GM12878 (cell line): ENCODE data around the gene CFAP91. TPM values are rescaled to one million over a fixed set of nuclear protein-coding genes. Genes with fewer than 3 reads are reported as not detected.

Source experiments
- ATAC-seq: fragments of 200-7000 bp; cut with Tn5 transposase; 3 replicates; pipeline ENCODE4 v1.9.1; 2020; ENCODE audit warnings: mild to moderate bottlenecking, moderate library complexity
- BruUV-seq: library from RNA; stranded (reverse); fragments of 400-500 nt; replicated peaks from 2 replicates; lab custom pipeline; 2021; lab: Mats Ljungman, UMichigan
- CTCF ChIA-PET: fragments of 300-600 bp; sonication (Branson Sonifier 250); formaldehyde crosslinking; extraction: SDS; loops from one replicate; lab custom pipeline; 2021; ENCODE audit warnings: inconsistent platforms; lab: Yijun Ruan, JAX
- POLR2A ChIA-PET: fragments of 350-600 bp; formaldehyde crosslinking; extraction: SDS; loops from one replicate; lab custom pipeline; 2021; ENCODE audit warnings: inconsistent platforms; lab: Charles Lee
- RAD21 ChIA-PET: fragments of 300-600 bp; sonication (Branson Sonifier 250); formaldehyde crosslinking; loops from one replicate; lab custom pipeline; 2023; ENCODE audit warnings: antibody characterized with exemption; ENCODE audit not compliant: unreplicated experiment; lab: Charles Lee
- SMC1A ChIA-PET: fragments of 300-600 bp; sonication (Branson Sonifier 250); formaldehyde crosslinking; loops from one replicate; lab custom pipeline; 2023; ENCODE audit not compliant: unreplicated experiment, uncharacterized antibody; lab: Charles Lee
- DNase-seq: peaks from one replicate; pipeline ENCODE4 v3.0.0-alpha.2; 2011; ENCODE audit warnings: low read depth, low spot score
- FAIRE-seq: peaks from 3 replicates; lab custom pipeline; 2011; peaks lifted over from hg19 to GRCh38; lab: Jason Lieb, UNC
- H2AFZ ChIP-seq: 2 replicates; pipeline ENCODE4 v1.6.0; 2011; ENCODE audit warnings: low read depth, low read length, control low read depth; ENCODE audit not compliant: control insufficient read depth
- H3K27ac ChIP-seq: 2 replicates; pipeline ENCODE4 v1.5.1; 2011; ENCODE audit warnings: control low read depth; ENCODE audit not compliant: control insufficient read depth, insufficient read depth
- H3K27me3 ChIP-seq, 2 experiments: replicated peaks in 1 of 2; 2 replicates each; pipeline versions ENCODE4 v1.6.0 to v1.6.1; 2011; ENCODE audit warnings: low read length in 1 of 2; ENCODE audit not compliant: control insufficient read depth in 2 of 2, insufficient read depth in 2 of 2
- H3K36me3 ChIP-seq, 2 experiments: 2 replicates each; pipeline ENCODE4 v1.5.1; 2011; ENCODE audit warnings: low read length in 1 of 2; ENCODE audit not compliant: control insufficient read depth in 2 of 2, insufficient read depth in 2 of 2
- H3K4me1 ChIP-seq: 2 replicates; pipeline ENCODE4 v1.6.1; 2011; ENCODE audit warnings: mild to moderate bottlenecking, low read length, moderate library complexity, mixed read lengths; ENCODE audit not compliant: control insufficient read depth, insufficient read depth
- H3K4me2 ChIP-seq: 2 replicates; pipeline ENCODE4 v1.6.0; 2011; ENCODE audit warnings: control low read depth; ENCODE audit not compliant: control insufficient read depth, insufficient read depth
- H3K4me3 ChIP-seq: fragments of 200-600 bp; sonication (generic); 2 replicates; pipeline ENCODE4 v1.5.1; 2016
- H3K79me2 ChIP-seq: 2 replicates; pipeline ENCODE4 v1.6.0; 2011; ENCODE audit warnings: low read length; ENCODE audit not compliant: control insufficient read depth, insufficient read depth
- H3K9ac ChIP-seq: 2 replicates; pipeline ENCODE4 v1.8.0; 2011; ENCODE audit warnings: low read length, control low read depth, mixed read lengths; ENCODE audit not compliant: control insufficient read depth, insufficient read depth
- H3K9me3 ChIP-seq: replicated peaks from 3 replicates; pipeline ENCODE4 v1.5.1; 2011; ENCODE audit warnings: mild to moderate bottlenecking, low read length; ENCODE audit not compliant: control insufficient read depth, insufficient read depth
- H4K20me1 ChIP-seq: 2 replicates; pipeline ENCODE4 v1.6.0; 2011; ENCODE audit not compliant: control insufficient read depth, insufficient read depth
- EED ChIP-seq: sonication (generic); IDR thresholded peaks from 2 replicates; pipeline ENCODE4 v1.6.1; 2016; ENCODE audit warnings: antibody characterized with exemption, low read depth
- ESRRA ChIP-seq: IDR thresholded peaks from 2 replicates; pipeline ENCODE4 v1.6.1; 2012; ENCODE audit warnings: mild to moderate bottlenecking, low read length, improper control_type of control experiment
- HDGF ChIP-seq: fragments of 450-650 bp; IDR thresholded peaks from 2 replicates; pipeline ENCODE4 v1.6.1; 2016; ENCODE audit warnings: antibody characterized with exemption
- PAX5 ChIP-seq: IDR thresholded peaks from 2 replicates; pipeline ENCODE4 v1.6.1; 2011; ENCODE audit warnings: low read depth, low read length, borderline replicate concordance
- SIX5 ChIP-seq: IDR thresholded peaks from 2 replicates; pipeline ENCODE4 v1.6.1; 2011; ENCODE audit warnings: mild to moderate bottlenecking, low read depth, low read length, moderate library complexity; ENCODE audit not compliant: severe bottlenecking
- SREBF2 ChIP-seq: IDR thresholded peaks from 2 replicates; pipeline ENCODE4 v1.6.1; 2012; ENCODE audit warnings: mild to moderate bottlenecking, low read length
- TCF3 ChIP-seq: IDR thresholded peaks from 2 replicates; pipeline ENCODE4 v1.6.1; 2012; ENCODE audit warnings: low read depth, mild to moderate bottlenecking, low read length, borderline replicate concordance; ENCODE audit not compliant: insufficient read depth
- YY1 ChIP-seq: IDR thresholded peaks from 2 replicates; pipeline ENCODE4 v1.6.1; 2011; ENCODE audit warnings: low read depth, mild to moderate bottlenecking, low read length
- ZZZ3 ChIP-seq: IDR thresholded peaks from 2 replicates; pipeline ENCODE4 v1.6.1; 2011; ENCODE audit warnings: low read depth; ENCODE audit not compliant: control insufficient read depth, insufficient read length
- WGBS: methylation state at CpG from one replicate; pipeline ENCODE4 v1.1.6; 2016; ENCODE audit warnings: low lambda C conversion rate; ENCODE audit not compliant: insufficient replicate concordance, insufficient coverage; ENCODE audit errors: missing lambda C conversion rate; 5-methylcytosine and 5-hydroxymethylcytosine counted together
- in situ Hi-C: fragments of 300-500 bp; cut with MboI; formaldehyde crosslinking; loops from 9 replicates; pipeline ENCODE4 v1.14.3; 2018; ENCODE audit warnings: mixed read lengths
- intact Hi-C: fragments of 100-400 bp; cut with micrococcal nuclease; formaldehyde crosslinking; loops from one replicate; pipeline ENCODE4 v1.14.2; 2022; ENCODE audit not compliant: unreplicated experiment
- polyA plus RNA-seq, 11 experiments: library from polyadenylated mRNA; depleted of rRNA in 4 of 11; unstranded in 6 of 11; stranded (reverse) in 5 of 11; fragments of >200 nt; fragmentation: Nextera tagmentation in 4 of 11; fragmentation: Illumina TruSeq in 1 of 11; extraction: Ambion mirVana in 4 of 11; extraction: Trizol in 1 of 11; gene quantifications; 1 replicate in 1 of 11; 2 replicates in 10 of 11; pipeline versions ENCODE4 v1.2.1 to v1.2.3, GENCODE V29; 2011 to 2016; ENCODE audit warnings: inconsistent platforms in 2 of 11, missing spikeins in 2 of 11, low read depth in 1 of 11
- total RNA-seq, 4 experiments: library from RNA; depleted of rRNA in 3 of 4; stranded (reverse); fragments of >200 nt in 3 of 4; fragmentation: Illumina TruSeq in 1 of 4; extraction: Trizol in 1 of 4; gene quantifications; 2 replicates each; pipeline versions ENCODE4 v1.2.1 to v1.2.3, GENCODE V29; 2013 to 2021
- TF ChIP-seq, protein P1 (sequence below): IDR thresholded peaks from 2 replicates; pipeline ENCODE4 v1.6.1; 2011; ENCODE audit warnings: mild to moderate bottlenecking, low read depth, low read length, moderate library complexity; ENCODE audit not compliant: insufficient replicate concordance
- TF ChIP-seq, protein P2 (sequence below): IDR thresholded peaks from 2 replicates; pipeline ENCODE4 v1.6.1; 2011; ENCODE audit warnings: borderline replicate concordance, low read depth, mild to moderate bottlenecking, moderate library complexity, low read length; ENCODE audit not compliant: insufficient read depth, poor library complexity, severe bottlenecking
- TF ChIP-seq, protein P3 (sequence below), 3 experiments: IDR thresholded peaks in 2 of 3; conservative IDR thresholded peaks in 1 of 3; 2 replicates each; pipeline ENCODE4 v1.5.1; 2011; ENCODE audit warnings: low read depth in 3 of 3, low read length in 3 of 3, mild to moderate bottlenecking in 3 of 3, control low read depth in 2 of 3, moderate library complexity in 2 of 3, inconsistent platforms in 1 of 3, mixed read lengths in 1 of 3; ENCODE audit not compliant: control insufficient read depth in 2 of 3, insufficient read depth in 1 of 3; ENCODE audit errors: extremely low read depth in 1 of 3
- TF ChIP-seq, protein P4 (sequence below): IDR thresholded peaks from 2 replicates; pipeline ENCODE4 v1.6.1; 2012; ENCODE audit warnings: mild to moderate bottlenecking, low read depth, low read length

CFAP91 gene
- total and polyA plus RNA-seq, 10 of the 15 experiments (the other 5 are each of a cell fraction or from before 2014, with no cell fraction given) = 0.03 to 2.2 (median 0.92) TPM

DNA sequence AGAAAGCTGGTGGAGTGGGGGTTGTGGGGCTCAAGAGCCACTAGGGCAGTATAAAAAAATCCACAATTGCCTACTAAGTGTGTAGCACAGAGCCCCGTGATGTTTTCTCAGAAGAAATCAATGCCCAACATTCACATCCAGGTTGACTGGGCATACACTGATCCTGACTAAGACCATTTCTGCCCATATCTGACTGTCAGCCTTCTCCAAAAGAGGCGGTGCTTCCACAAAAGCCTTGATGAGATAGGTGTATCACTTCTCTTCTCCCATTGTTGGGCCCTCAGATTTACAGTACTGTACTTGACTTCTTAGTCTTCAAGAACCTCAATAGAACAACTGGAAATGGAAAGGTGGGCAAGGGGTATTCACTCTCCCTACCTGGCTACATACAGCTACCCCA, 43.8 kb upstream of the CFAP91 start:
- DNase-seq = no peak
- ChIA-PET SMC1A (interaction anchor here (1.0 to 2.7 kb wide), 6 partner anchors 10 to 59 kb away, joined by 3 to 10 read pairs (median 3); no protein-coding TSS in a partner anchor), CTCF (interaction anchor here (0.7 to 2.2 kb wide), 6 partner anchors 9 to 57 kb away, joined by 3 to 8 read pairs (median 3); no protein-coding TSS in a partner anchor), POLR2A (interaction anchor here (0.8 kb wide), 1 partner anchor 16 kb away, joined by 3 read pairs; no protein-coding TSS in a partner anchor), RAD21 (interaction anchor here (0.6 to 2.5 kb wide), 2 partner anchors 33 to 58 kb away, joined by 3 to 8 read pairs; no protein-coding TSS in a partner anchor)
- no peak for ATAC-seq
- no peak overlapping the region for H2AFZ ChIP-seq
- no peak overlapping the region for H3K9ac ChIP-seq
- no peak overlapping the region for H3K4me2 ChIP-seq
- in situ Hi-C loops = no loop called here
- no peaks in the 10 kb centered on the region for H3K27me3 ChIP-seq
- H3K4me3 ChIP-seq = no peak overlapping the region
- H4K20me1 ChIP-seq = no peaks in the 10 kb centered on the region
- H3K36me3 ChIP-seq = no peaks in the 10 kb centered on the region; a peak in 2 of 4 replicates
- no peak overlapping the region for H3K27ac ChIP-seq
- intact Hi-C loops = loop anchor here (1.0 kb wide), 1 partner anchor 20 kb away; no protein-coding TSS in a partner anchor
- peaks cover 18% of the 10 kb centered on the region; the same call in 1 of the 2 replicates for H3K4me1 ChIP-seq
- no peak for FAIRE-seq
- no peaks in the 10 kb centered on the region for H3K79me2 ChIP-seq
- WGBS = 70% methylated on average over 2 of the region's 2 CpGs
- BruUV-seq = no TSS peak
- H3K9me3 ChIP-seq = no peaks in the 10 kb centered on the region
- TF ChIP-seq ZZZ3 = no peak
- TF ChIP-seq, protein P1, sequence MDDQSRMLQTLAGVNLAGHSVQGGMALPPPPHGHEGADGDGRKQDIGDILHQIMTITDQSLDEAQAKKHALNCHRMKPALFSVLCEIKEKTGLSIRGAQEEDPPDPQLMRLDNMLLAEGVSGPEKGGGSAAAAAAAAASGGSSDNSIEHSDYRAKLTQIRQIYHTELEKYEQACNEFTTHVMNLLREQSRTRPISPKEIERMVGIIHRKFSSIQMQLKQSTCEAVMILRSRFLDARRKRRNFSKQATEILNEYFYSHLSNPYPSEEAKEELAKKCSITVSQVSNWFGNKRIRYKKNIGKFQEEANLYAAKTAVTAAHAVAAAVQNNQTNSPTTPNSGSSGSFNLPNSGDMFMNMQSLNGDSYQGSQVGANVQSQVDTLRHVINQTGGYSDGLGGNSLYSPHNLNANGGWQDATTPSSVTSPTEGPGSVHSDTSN = no peak
- no peak for TF ChIP-seq ESRRA
- no peak for TF ChIP-seq PAX5
- TF ChIP-seq, protein P2, sequence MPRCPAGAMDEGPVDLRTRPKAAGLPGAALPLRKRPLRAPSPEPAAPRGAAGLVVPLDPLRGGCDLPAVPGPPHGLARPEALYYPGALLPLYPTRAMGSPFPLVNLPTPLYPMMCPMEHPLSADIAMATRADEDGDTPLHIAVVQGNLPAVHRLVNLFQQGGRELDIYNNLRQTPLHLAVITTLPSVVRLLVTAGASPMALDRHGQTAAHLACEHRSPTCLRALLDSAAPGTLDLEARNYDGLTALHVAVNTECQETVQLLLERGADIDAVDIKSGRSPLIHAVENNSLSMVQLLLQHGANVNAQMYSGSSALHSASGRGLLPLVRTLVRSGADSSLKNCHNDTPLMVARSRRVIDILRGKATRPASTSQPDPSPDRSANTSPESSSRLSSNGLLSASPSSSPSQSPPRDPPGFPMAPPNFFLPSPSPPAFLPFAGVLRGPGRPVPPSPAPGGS = no peak
- TF ChIP-seq, protein P3, sequence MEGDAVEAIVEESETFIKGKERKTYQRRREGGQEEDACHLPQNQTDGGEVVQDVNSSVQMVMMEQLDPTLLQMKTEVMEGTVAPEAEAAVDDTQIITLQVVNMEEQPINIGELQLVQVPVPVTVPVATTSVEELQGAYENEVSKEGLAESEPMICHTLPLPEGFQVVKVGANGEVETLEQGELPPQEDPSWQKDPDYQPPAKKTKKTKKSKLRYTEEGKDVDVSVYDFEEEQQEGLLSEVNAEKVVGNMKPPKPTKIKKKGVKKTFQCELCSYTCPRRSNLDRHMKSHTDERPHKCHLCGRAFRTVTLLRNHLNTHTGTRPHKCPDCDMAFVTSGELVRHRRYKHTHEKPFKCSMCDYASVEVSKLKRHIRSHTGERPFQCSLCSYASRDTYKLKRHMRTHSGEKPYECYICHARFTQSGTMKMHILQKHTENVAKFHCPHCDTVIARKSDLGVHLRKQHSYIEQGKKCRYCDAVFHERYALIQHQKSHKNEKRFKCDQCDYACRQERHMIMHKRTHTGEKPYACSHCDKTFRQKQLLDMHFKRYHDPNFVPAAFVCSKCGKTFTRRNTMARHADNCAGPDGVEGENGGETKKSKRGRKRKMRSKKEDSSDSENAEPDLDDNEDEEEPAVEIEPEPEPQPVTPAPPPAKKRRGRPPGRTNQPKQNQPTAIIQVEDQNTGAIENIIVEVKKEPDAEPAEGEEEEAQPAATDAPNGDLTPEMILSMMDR (IDR thresholded peaks at IDR 0.05 in 2 of 3, conservative IDR thresholded peaks at IDR 0.05 in 1 of 3; ENCODE audit: control insufficient read depth in 2 of 3, extremely low read depth in 1 of 3, insufficient read depth in 1 of 3, low read depth in 3 of 3, low read length in 3 of 3) = no peak
- no peak for TF ChIP-seq SREBF2
- TF ChIP-seq SIX5 = no peak
- no peak for TF ChIP-seq YY1
- no peak for TF ChIP-seq HDGF
- TF ChIP-seq TCF3 = no peak
- TF ChIP-seq, protein P4, sequence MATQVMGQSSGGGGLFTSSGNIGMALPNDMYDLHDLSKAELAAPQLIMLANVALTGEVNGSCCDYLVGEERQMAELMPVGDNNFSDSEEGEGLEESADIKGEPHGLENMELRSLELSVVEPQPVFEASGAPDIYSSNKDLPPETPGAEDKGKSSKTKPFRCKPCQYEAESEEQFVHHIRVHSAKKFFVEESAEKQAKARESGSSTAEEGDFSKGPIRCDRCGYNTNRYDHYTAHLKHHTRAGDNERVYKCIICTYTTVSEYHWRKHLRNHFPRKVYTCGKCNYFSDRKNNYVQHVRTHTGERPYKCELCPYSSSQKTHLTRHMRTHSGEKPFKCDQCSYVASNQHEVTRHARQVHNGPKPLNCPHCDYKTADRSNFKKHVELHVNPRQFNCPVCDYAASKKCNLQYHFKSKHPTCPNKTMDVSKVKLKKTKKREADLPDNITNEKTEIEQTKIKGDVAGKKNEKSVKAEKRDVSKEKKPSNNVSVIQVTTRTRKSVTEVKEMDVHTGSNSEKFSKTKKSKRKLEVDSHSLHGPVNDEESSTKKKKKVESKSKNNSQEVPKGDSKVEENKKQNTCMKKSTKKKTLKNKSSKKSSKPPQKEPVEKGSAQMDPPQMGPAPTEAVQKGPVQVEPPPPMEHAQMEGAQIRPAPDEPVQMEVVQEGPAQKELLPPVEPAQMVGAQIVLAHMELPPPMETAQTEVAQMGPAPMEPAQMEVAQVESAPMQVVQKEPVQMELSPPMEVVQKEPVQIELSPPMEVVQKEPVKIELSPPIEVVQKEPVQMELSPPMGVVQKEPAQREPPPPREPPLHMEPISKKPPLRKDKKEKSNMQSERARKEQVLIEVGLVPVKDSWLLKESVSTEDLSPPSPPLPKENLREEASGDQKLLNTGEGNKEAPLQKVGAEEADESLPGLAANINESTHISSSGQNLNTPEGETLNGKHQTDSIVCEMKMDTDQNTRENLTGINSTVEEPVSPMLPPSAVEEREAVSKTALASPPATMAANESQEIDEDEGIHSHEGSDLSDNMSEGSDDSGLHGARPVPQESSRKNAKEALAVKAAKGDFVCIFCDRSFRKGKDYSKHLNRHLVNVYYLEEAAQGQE = no peak
- no peak for TF ChIP-seq EED
